Tibial artery (tissue), 4 donors: ENCODE results near the gene TPCN1.
"Not testable (repeated sequence)": the region's sequence is repeated elsewhere in the genome, so short reads cannot be mapped to it uniquely, and the experiment has no call there.

ENCODE experiments used
- DNase-seq, 2 donors: peaks; one replicate each; pipeline ENCODE4 v3.0.0-alpha.2; 2019
- H3K27ac ChIP-seq, 2 donors: fragments of 200-600 bp; sonication (generic) in 1 of 2; 1 replicate in 1 of 2; 2 replicates in 1 of 2; pipeline ENCODE4 v1.5.1; 2018 to 2019; ENCODE audit warnings: mild to moderate bottlenecking in 1 of 2
- H3K27me3 ChIP-seq, 2 donors: fragments of 200-600 bp; sonication (generic) in 1 of 2; one replicate each; pipeline versions ENCODE4 v1.5.1 to v1.6.0; 2016 to 2019
- H3K36me3 ChIP-seq, 3 donors: fragments of 200-600 bp; sonication (generic) in 2 of 3; one replicate each; pipeline ENCODE4 v1.5.1; 2016 to 2019; ENCODE audit warnings: mild to moderate bottlenecking in 2 of 3
- H3K4me1 ChIP-seq, 4 donors: fragments of 200-600 bp; sonication (generic) in 2 of 4; 1 replicate in 3 of 4; 2 replicates in 1 of 4; pipeline ENCODE4 v1.5.1; 2016 to 2019
- H3K4me3 ChIP-seq, 2 donors: fragments of 200-600 bp; sonication (generic) in 1 of 2; 1 replicate in 1 of 2; 2 replicates in 1 of 2; pipeline ENCODE4 v1.5.1; 2018 to 2019; ENCODE audit warnings: mild to moderate bottlenecking in 2 of 2
- H3K9me3 ChIP-seq, 3 donors: fragments of 200-600 bp; sonication (generic) in 1 of 3; one replicate each; pipeline ENCODE4 v1.5.1; 2016 to 2019
- intact Hi-C: fragments of 100-400 bp; cut with DNase I; formaldehyde crosslinking; loops from one replicate; pipeline ENCODE4 v1.15.0; 2023; ENCODE audit warnings: low total_unique reads
- TF ChIP-seq, protein P1 (sequence below), 2 experiments: fragments of 200-600 bp in 1 of 2; fragments of 450-650 bp in 1 of 2; IDR thresholded peaks; one replicate each; pipeline ENCODE4 v1.5.1; 2017 to 2019; ENCODE audit warnings: antibody characterized with exemption in 2 of 2, mild to moderate bottlenecking in 1 of 2, moderate library complexity in 1 of 2

Gene TPCN1

GRCh38 chr12:113201187-113202177 lies 19.8 kb upstream of the TPCN1 start:
- Histone ChIP-seq H3K4me1 (peaks cover 0 to 8% (median 0%) of the 10 kb centered on the region in 4 donors), H3K9me3 (no peaks in the 10 kb centered on the region), H3K27me3 (no peaks in the 10 kb centered on the region), H3K27ac (no peak overlapping the region), H3K4me3 (no peak overlapping the region), H3K36me3 (no peaks in the 10 kb centered on the region)
- TF ChIP-seq, protein P1, sequence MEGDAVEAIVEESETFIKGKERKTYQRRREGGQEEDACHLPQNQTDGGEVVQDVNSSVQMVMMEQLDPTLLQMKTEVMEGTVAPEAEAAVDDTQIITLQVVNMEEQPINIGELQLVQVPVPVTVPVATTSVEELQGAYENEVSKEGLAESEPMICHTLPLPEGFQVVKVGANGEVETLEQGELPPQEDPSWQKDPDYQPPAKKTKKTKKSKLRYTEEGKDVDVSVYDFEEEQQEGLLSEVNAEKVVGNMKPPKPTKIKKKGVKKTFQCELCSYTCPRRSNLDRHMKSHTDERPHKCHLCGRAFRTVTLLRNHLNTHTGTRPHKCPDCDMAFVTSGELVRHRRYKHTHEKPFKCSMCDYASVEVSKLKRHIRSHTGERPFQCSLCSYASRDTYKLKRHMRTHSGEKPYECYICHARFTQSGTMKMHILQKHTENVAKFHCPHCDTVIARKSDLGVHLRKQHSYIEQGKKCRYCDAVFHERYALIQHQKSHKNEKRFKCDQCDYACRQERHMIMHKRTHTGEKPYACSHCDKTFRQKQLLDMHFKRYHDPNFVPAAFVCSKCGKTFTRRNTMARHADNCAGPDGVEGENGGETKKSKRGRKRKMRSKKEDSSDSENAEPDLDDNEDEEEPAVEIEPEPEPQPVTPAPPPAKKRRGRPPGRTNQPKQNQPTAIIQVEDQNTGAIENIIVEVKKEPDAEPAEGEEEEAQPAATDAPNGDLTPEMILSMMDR (IDR thresholded peaks at IDR 0.05), result no peak
- intact Hi-C loops, result no loop called here
- no peak for DNase-seq

DNA sequence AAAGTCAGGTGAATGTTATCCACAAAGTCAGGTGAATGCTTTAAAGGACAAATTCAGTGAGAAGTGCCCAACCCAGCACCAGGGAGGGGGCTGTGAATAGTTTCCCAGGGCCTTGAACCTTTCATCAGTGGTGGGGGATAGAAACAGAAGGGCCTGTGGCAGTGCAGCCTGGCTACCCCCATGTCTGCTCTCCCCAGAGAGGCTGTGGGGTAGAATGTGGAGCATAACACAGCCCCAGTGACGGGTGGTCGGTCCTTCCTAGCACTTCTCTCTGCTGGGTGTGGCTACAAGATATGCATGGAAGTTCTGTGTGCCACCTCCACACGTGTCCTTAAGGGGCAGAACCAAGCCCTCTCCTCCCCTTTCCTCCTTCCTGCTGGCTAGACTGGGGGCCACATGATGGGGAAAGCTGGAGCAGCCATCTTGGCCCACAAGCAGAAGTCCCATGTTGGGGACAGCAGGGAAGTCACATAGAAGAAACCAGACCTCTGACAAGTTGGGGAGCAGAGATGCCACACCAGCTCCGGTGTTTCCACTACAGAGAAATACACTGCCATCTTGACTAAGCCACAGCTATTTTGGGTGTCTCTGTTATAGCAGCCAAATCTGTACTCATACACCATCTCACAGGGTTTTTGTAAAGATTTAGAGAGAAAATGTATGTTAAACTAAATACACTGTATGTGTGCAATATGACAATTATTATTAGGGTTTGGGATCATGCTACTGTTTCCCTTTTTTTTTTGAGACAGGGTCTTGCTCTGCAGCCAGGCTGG lies 18.8 kb upstream of the TPCN1 start:
- intact Hi-C loops, result no loop called here
- DNase-seq, result no peak
- Histone ChIP-seq H3K4me1 (no peaks in the 10 kb centered on the region), H3K27ac (no peak overlapping the region), H3K9me3 (no peaks in the 10 kb centered on the region), H3K27me3 (no peaks in the 10 kb centered on the region), H3K4me3 (no peak overlapping the region), H3K36me3 (no peaks in the 10 kb centered on the region)
- TF ChIP-seq, protein P1 (IDR thresholded peaks at IDR 0.05), result no peak

DNA sequence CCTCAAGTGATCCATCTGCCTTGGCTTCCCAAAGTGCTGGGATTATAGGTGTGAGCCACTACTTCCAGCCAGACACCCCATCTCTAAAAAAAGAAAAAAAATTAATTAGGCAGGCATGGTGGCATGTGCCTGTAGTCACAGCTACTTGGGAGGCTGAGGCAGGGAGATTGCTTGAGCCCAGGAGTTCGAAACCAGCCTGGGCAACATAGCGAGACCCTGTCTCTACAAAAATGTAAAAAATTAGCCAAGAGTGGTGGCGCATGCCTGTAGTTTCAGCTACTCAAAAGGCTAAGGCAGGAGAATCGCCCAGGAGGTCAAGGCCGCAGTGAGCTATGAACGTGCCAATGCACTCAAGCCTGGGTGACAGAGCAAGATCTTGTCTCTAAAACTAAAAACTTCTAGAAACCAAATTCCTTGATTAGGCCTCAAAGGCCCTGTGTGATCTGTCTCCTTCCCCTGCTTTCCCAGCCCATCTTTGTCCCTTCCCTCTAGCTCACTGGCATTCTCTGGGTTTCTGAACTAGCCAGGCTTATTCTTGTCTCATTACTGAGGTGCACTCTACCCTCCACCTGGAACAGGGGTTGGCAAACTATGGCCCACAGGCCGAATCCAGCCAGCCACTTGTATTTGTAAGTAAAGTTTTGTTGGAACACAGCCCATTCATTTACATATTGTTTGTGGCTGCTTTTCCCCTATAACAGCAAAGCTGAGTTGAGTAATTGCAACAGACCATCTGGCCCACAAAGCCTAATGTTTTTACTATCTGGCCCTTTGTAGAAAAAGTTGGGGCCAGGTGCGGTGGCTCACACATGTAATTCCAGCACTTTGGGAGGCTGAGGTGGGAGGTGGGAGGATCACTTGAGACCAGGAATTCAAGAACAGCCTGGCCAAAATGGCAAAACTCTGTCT lies 17.2 kb upstream of the TPCN1 start:
- intact Hi-C loops, result no loop called here
- DNase-seq, result no peak
- no peaks in the 10 kb centered on the region for H3K9me3 ChIP-seq
- peaks cover 0 to 4% (median 0%) of the 10 kb centered on the region in 3 donors for H3K36me3 ChIP-seq
- peaks cover 0 to 10% (median 0%) of the 10 kb centered on the region in 4 donors for H3K4me1 ChIP-seq
- no peak overlapping the region for H3K4me3 ChIP-seq
- TF ChIP-seq, protein P1 (IDR thresholded peaks at IDR 0.05), result no peak
- H3K27ac ChIP-seq, result no peak overlapping the region
- H3K27me3 ChIP-seq, result no peaks in the 10 kb centered on the region

DNA sequence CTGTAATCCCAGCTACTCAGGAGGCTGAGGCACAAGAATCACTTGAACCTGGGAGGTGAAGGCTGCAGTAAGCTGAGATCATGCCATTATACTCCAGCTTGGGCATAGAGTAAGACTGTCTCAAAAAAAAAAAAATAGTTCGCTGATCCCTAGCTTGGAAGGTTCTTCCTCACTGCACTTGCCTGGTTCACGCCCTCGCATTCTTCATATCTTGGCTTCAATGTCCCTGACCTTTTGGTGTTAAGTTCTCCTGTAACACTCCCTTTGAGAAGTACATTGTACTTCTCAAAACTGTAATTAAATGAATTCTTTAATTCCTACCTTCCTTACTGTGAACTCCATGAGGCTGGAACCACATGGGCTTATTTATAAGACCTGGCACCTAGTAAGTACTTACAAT lies 16.5 kb upstream of the TPCN1 start:
- Histone ChIP-seq H3K27me3 (no peaks in the 10 kb centered on the region), H3K27ac (no peak overlapping the region), H3K4me3 (no peak overlapping the region), H3K4me1 (peaks cover 0 to 10% (median 1%) of the 10 kb centered on the region in 4 donors), H3K9me3 (no peaks in the 10 kb centered on the region), H3K36me3 (peaks cover 0 to 4% (median 0%) of the 10 kb centered on the region in 3 donors)
- TF ChIP-seq, protein P1 (IDR thresholded peaks at IDR 0.05), result no peak
- DNase-seq, result no peak
- intact Hi-C loops, result no loop called here

DNA sequence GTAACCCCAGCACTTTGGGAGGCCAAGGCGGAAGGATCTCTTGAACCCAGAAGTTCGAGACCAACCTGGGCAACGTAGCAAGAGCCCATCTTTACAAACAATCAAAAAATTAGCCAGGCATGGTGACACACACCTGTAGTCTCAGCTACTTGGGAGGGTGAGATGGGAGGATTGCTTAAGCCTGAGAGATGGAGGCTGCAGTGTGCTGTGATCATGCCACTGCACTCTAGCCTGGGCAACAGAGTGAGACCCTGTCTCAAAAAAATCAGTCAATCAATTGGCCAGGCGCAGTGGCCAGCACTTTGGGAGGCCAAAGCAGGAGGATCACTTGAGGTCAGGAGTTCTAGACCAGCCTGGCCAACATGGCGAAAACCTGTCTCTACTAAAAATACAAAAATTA lies 14.5 kb upstream of the TPCN1 start:
- intact Hi-C loops, H3K27me3 ChIP-seq, H3K36me3 ChIP-seq, DNase-seq, H3K4me3 ChIP-seq, H3K9me3 ChIP-seq, H3K27ac ChIP-seq: not testable (repeated sequence)
- H3K4me1 ChIP-seq, result peaks cover 0 to 10% (median 1%) of the 10 kb centered on the region in 4 donors
